ENCODE data around the gene TSC22D1.

TSC22D1 gene

DNA sequence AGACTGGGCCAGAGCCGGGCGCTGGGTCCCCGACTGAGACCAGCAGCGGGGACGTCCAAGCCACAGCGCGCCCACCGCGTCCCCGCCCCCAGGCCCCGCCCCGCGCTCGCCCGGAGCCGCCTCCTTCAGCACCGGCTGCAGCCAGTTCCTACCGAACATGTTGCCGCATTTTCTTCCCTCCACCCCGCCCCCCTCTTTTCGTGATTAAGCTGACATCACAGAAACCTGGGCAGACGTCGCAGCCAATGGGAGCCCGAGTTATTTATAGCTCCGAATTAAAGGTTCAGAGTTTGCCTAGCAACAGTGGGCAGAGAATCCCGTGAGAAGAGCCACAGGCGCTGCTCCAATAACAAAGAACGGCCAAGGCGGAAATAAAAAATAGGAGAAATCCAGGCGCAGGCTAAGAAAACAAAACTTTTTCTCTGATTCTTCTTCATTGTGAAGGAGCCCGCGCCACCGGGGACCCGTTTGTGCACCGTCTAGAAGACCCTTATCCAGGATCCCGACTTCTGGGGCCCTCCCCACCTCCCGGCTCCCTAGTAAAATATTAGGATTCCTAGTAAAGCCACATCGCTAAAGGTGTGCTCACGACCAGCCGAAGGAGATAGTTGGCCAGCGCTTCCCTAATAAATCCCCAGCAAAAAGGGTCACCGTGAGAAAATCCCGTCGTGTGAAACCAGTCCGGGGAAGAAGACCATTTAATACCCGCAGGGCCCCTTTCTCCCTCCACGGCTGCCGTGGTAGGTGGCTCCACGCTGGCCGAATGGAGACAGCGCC lies 140.8 kb downstream of the TSC22D1 start:
- Histone ChIP-seq H3K4me2 (peak overlapping the region; percentile 84), H3K9ac (peak overlapping the region; percentile 98), H3K27ac (peak overlapping the region; percentile 99), H3K9me3 (no peaks in the 10 kb centered on the region), H3K27me3 (no peaks in the 10 kb centered on the region), H4K20me1 (peaks cover 27% of the 10 kb centered on the region), H3K4me1 (peaks cover 45% of the 10 kb centered on the region), H3K4me3 (peak overlapping the region; percentile 85), H3K36me3 (peaks cover 24% of the 10 kb centered on the region)
- no peak for TF ChIP-seq Cebpa-rat (IDR thresholded peaks at IDR 0.05)

DNA sequence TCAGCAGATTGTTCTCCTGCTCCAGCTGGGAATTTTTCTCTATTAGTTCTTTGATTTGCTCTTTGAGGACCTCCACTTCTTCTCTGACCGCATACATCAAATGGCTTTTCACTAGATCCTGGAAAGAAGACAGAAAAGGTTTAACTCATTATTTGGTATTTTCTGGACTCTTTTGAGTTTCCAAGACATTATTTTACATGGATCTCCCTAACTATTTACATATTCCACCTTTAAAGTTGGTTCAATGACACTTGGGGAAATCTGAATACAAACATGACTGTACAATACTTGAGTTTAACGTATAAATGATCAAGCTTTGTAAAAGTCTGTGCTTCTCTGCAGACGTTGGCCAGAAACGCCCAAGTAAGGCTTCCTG lies 141.4 kb downstream of the TSC22D1 start:
- H3K4me2 ChIP-seq = peak overlapping the region; percentile 84
- H4K20me1 ChIP-seq = peaks cover 27% of the 10 kb centered on the region
- no peak for TF ChIP-seq Cebpa-rat (IDR thresholded peaks at IDR 0.05)
- peak overlapping the region; percentile 99 for H3K27ac ChIP-seq
- peaks cover 40% of the 10 kb centered on the region for H3K4me1 ChIP-seq
- H3K27me3 ChIP-seq = no peaks in the 10 kb centered on the region
- H3K4me3 ChIP-seq = peak overlapping the region; percentile 85
- H3K9me3 ChIP-seq = no peaks in the 10 kb centered on the region
- H3K36me3 ChIP-seq = peaks cover 24% of the 10 kb centered on the region
- peak overlapping the region; percentile 98 for H3K9ac ChIP-seq

DNA sequence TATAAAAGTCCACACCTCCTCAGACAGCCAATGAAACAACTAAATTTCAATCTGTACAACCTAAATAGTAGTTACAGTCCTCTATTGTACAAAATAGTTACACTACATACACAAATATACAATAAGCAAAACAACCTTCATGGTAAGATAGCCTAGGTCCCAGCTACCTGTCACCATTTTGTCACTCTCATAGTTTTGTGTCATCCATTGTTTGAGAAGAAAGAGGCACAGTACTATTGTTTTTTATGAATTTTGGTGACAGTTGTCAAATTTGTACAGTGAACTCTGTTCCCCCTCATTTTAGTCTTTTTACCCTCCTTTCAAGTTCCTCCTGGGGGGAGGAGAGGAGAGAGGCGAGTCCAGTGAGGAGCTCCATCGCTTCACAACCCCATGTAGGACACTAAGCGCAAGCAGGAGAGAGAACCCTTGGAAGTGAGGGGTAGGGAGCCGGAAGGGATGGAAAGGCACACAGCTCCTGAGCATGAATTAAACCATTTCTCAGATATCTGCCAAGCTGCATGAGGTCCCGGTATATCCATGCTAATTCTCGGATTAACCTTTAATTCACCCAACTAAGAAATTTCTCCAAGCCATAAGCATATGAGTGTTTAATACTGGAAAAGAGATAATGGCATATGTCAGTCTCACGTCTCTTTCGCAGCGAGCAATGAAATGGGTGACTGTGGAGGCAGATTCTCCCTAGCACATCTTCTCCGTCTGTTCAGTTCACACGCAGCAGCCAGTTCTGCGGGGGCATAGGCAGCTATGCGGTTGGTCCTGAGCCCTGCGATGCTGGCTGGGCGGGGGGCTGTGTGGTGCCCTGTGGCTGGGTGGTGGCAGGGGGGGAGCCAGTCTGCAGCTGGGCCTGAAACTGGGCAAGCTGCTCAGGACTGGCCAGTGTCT lies 142.0 kb downstream of the TSC22D1 start:
- Histone ChIP-seq H3K4me2 (peak overlapping the region; percentile 84), H3K9me3 (no peaks in the 10 kb centered on the region), H3K4me3 (peak overlapping the region; percentile 85), H4K20me1 (peaks cover 27% of the 10 kb centered on the region), H3K36me3 (peaks cover 24% of the 10 kb centered on the region), H3K9ac (peak overlapping the region; percentile 98), H3K27me3 (no peaks in the 10 kb centered on the region), H3K27ac (peak overlapping the region; percentile 99), H3K4me1 (peaks cover 33% of the 10 kb centered on the region)
- no peak for TF ChIP-seq Cebpa-rat (IDR thresholded peaks at IDR 0.05)

DNA sequence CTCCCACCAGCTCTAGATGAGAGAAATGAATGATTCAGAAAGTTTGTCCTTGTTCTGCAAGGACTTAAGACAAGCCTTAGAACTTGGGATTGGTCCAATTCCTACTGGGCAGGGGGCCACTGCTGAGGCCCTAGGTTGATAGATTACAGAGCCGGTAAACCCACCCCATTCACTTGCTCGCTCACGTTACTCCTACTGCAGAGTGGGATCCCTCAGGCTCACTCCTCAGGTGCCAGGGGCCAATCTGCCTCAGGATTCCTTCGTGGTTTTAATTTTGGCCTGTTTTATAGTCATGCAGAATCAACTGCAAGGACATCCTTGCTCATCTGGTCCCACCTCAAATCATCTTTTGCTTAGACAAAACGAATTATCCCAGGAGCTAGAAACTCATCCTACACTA lies 143.5 kb downstream of the TSC22D1 start:
- no peak for TF ChIP-seq Cebpa-rat (IDR thresholded peaks at IDR 0.05)

DNA sequence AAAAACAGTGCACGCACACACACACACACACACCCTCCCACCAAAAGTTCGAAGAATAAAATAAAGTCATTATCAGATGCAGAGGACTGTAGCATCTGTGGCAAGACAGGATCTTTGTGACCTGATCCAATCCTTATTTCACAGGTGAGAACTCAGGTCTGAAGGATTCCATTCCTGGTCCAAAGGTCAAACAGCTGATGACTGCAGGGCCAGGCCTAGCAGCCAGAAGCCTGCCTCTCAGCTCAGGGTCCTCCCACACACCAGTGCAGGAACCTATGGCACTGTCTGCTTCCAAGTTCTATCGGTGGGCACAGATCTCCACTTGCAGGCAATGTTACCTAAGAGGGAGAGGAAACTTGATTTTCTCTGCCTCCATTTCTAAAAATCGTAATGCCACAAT lies 145.0 kb downstream of the TSC22D1 start:
- Histone ChIP-seq H3K4me1 (peaks cover 25% of the 10 kb centered on the region), H3K9me3 (peaks cover 8% of the 10 kb centered on the region), H4K20me1 (peaks cover 27% of the 10 kb centered on the region), H3K4me3 (no peak overlapping the region), H3K27me3 (no peaks in the 10 kb centered on the region), H3K4me2 (no peak overlapping the region), H3K36me3 (peaks cover 24% of the 10 kb centered on the region), H3K27ac (no peak overlapping the region), H3K9ac (no peak overlapping the region)
- TF ChIP-seq Cebpa-rat (IDR thresholded peaks at IDR 0.05) = no peak

More for the DNA sequence above, 143.5 kb downstream of the TSC22D1 start:
- no peaks in the 10 kb centered on the region for H3K27me3 ChIP-seq
- H3K27ac ChIP-seq = no peak overlapping the region
- no peak overlapping the region for H3K9ac ChIP-seq
- peaks cover 2% of the 10 kb centered on the region for H3K9me3 ChIP-seq
- H3K36me3 ChIP-seq = peaks cover 24% of the 10 kb centered on the region
- H3K4me3 ChIP-seq = no peak overlapping the region
- H3K4me2 ChIP-seq = no peak overlapping the region
- peaks cover 27% of the 10 kb centered on the region for H4K20me1 ChIP-seq
- H3K4me1 ChIP-seq = peaks cover 24% of the 10 kb centered on the region

DNA sequence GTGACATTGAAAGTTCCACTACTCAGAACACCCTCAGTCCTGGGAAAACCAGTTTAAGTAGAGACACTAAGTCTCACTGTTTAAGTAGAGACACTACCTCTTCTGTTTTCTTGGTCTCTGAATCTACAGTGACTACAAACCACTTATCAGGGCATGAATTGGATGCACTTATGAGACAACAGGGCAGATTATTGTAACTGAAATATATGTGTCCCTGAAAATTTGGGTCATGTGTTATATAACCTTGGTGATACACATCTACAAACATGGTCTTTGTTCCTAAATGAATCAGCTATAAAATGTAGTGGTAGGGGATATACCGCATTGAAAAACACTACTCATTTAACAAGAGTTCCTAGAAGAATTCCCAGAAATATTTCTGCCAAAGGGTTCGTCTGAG lies 146.8 kb downstream of the TSC22D1 start:
- no peak for TF ChIP-seq Cebpa-rat (IDR thresholded peaks at IDR 0.05)
- peaks cover 19% of the 10 kb centered on the region for H3K36me3 ChIP-seq

DNA sequence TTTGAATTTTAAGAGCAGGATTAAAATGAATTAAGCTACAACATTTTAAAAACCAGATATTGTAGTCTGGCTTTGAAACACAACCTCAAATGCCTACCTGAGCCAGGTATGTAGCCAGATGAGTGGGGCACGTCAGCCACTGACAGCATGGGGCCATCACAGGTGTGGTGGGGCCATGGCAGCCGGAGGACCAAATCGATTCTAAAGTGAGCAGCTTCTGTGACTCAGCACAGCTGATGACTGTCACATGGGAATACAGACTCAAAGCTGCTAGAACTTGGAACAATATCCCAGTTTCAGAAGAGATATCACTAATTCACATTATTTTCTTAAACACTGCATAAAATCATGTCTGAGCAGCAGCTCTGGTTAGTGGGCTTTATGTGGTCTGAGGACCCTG lies 149.7 kb downstream of the TSC22D1 start:
- no peak for TF ChIP-seq Cebpa-rat (IDR thresholded peaks at IDR 0.05)

More for the DNA sequence above, 146.8 kb downstream of the TSC22D1 start:
- Histone ChIP-seq H4K20me1 (peaks cover 20% of the 10 kb centered on the region), H3K4me1 (peaks cover 38% of the 10 kb centered on the region), H3K9ac (no peak overlapping the region), H3K27ac (no peak overlapping the region), H3K4me3 (no peak overlapping the region), H3K4me2 (no peak overlapping the region), H3K9me3 (peaks cover 8% of the 10 kb centered on the region), H3K27me3 (no peaks in the 10 kb centered on the region)

DNA sequence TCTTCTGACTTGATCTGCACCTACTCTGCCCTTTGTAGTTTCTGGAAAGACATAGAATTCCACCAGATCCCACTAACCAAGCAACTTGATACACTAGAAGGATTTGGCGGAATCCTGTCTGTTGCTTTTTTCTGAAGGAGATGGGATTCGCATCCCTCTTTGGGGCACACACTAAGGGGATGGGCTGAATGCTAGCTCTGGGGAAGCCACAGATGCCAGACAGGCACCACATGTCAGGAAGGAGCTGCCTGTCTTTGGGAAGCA lies 150.4 kb downstream of the TSC22D1 start:
- no peaks in the 10 kb centered on the region for H4K20me1 ChIP-seq
- TF ChIP-seq Cebpa-rat (IDR thresholded peaks at IDR 0.05) = no peak
- no peaks in the 10 kb centered on the region for H3K36me3 ChIP-seq
- no peak overlapping the region for H3K9ac ChIP-seq
- peaks cover 8% of the 10 kb centered on the region for H3K9me3 ChIP-seq
- peak overlapping the region; percentile 66 for H3K4me2 ChIP-seq
- H3K27ac ChIP-seq = no peak overlapping the region
- H3K4me3 ChIP-seq = no peak overlapping the region
- no peaks in the 10 kb centered on the region for H3K27me3 ChIP-seq
- peaks cover 42% of the 10 kb centered on the region for H3K4me1 ChIP-seq

More for the DNA sequence above, 149.7 kb downstream of the TSC22D1 start:
- H3K27ac ChIP-seq = no peak overlapping the region
- H3K4me1 ChIP-seq = peaks cover 42% of the 10 kb centered on the region
- H3K27me3 ChIP-seq = no peaks in the 10 kb centered on the region
- H3K4me2 ChIP-seq = no peak overlapping the region
- no peak overlapping the region for H3K4me3 ChIP-seq
- no peak overlapping the region for H3K9ac ChIP-seq
- H4K20me1 ChIP-seq = no peaks in the 10 kb centered on the region
- no peaks in the 10 kb centered on the region for H3K36me3 ChIP-seq
- H3K9me3 ChIP-seq = peaks cover 8% of the 10 kb centered on the region

DNA sequence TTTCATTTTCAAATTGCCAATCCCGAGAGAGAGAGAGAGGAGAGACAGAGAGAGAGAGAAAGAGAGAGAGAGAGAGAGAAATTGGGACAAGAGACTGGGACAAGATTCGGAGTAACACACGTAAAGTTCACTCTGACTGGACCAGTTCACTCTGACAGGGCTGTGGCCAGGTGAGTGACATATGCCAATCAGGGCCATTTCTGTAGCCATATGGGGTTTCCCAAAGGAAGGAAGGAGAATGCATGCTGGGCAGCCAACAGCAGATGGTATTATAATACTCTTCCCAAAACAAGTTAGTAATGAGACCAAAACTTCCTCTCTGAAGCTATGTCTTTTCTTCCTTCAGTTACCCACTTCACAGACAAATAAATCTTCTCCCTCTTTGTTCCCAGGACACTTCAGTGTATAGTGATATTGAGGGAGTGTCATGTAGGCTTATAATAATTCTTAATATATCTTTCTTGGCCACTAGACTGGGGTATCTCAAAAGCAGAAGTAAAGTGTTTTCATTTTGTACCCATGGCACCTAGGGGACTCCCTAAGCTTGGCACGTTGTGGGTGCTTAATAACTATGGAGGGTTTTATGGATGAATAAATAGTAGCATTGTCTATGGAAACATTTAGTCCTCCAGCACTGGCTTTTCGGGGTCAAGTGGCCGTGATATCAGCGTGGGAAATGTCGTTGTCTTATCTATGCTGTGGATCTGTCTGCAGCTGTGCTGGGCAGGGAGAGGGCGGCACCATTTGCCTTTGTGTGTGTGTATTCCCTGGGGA lies 150.9 kb downstream of the TSC22D1 start:
- H3K4me2 ChIP-seq = peak overlapping the region; percentile 66

More for the DNA sequence above, 150.9 kb downstream of the TSC22D1 start:
- no peak overlapping the region for H3K27ac ChIP-seq
- H4K20me1 ChIP-seq = no peaks in the 10 kb centered on the region
- TF ChIP-seq Cebpa-rat (IDR thresholded peaks at IDR 0.05) = no peak
- H3K4me1 ChIP-seq = peaks cover 42% of the 10 kb centered on the region
- no peaks in the 10 kb centered on the region for H3K27me3 ChIP-seq
- H3K9me3 ChIP-seq = peaks cover 8% of the 10 kb centered on the region
- no peak overlapping the region for H3K9ac ChIP-seq
- H3K36me3 ChIP-seq = no peaks in the 10 kb centered on the region
- H3K4me3 ChIP-seq = no peak overlapping the region

Data from BLaER1 (cell line).